ENCODE data around the gene IQCK. TPM values are rescaled to one million over a fixed set of nuclear protein-coding genes. Genes with fewer than 3 reads are reported as not detected.

IQCK gene
- polyA plus RNA-seq, 2 of the 4 experiments (the other 2 are of a cell fraction), result 10.3 to 15.6 TPM

GRCh38 chr16:19864566-19864965 lies 146.5 kb downstream of the IQCK start:
- WGBS (ENCODE audit: missing lambda C conversion rate), result 94% methylated on average over 5 of the region's 5 CpGs
- no peak for FAIRE-seq
- DNase-seq (ENCODE audit: low read depth in 1 of 2, low spot score in 1 of 2), result no peak
- ATAC-seq, result no peak
- TF ChIP-seq TP53 (CRISPR knock-in tag; IDR thresholded peaks at IDR 0.05), result no peak
- H3K27ac ChIP-seq, result no peak overlapping the region
- CTCF ChIA-PET, result interaction anchor here (0.9 to 2.1 kb wide), 2 partner anchors 168 to 264 kb away, joined by 4 to 7 read pairs; no protein-coding TSS in a partner anchor
- H3K4me3 ChIP-seq, result no peak overlapping the region
- no peaks in the 10 kb centered on the region for H3K9me3 ChIP-seq
- POLR2A ChIA-PET, result no interaction called here
- no peaks in the 10 kb centered on the region for H3K4me1 ChIP-seq
- no peak overlapping the region for H3K4me2 ChIP-seq

DNA sequence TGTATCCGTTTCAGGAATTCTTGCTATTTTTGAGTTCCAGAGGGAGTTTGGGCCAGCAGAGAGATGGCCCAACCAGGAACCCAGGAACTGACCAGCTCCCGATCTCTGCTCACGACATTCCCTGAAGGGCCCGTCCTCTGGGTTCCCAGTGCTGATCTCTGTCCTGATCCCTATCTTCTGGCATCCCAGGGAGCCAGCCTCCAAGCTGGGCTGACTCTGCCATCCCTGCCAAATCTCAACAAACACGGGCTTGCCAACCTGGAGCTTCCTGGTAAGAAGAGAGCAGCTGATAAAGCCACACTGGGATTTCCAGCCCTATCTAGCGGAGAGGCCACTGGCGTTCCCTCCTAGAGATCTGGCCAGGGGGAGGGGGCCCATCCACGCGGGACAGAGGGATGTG lies 150.3 kb downstream of the IQCK start:
- ChIA-PET CTCF (interaction anchor here (1.0 to 1.6 kb wide), 2 partner anchors 16 to 267 kb away, joined by 3 to 5 read pairs; no protein-coding TSS in a partner anchor), POLR2A (no interaction called here)
- WGBS (ENCODE audit: missing lambda C conversion rate), result 95% methylated on average over 7 of the region's 9 CpGs
- no peak for FAIRE-seq
- no peak overlapping the region for H3K27ac ChIP-seq
- H3K4me1 ChIP-seq, result no peaks in the 10 kb centered on the region
- H3K4me2 ChIP-seq, result no peak overlapping the region
- H3K9me3 ChIP-seq, result no peaks in the 10 kb centered on the region
- no peak for ATAC-seq
- TF ChIP-seq EP300 (IDR thresholded peaks at IDR 0.05) (no peak), NR3C1 (IDR thresholded peaks at IDR 0.05) (no peak), SREBF2 (IDR thresholded peaks at IDR 0.05) (no peak)
- TF ChIP-seq, protein P1, sequence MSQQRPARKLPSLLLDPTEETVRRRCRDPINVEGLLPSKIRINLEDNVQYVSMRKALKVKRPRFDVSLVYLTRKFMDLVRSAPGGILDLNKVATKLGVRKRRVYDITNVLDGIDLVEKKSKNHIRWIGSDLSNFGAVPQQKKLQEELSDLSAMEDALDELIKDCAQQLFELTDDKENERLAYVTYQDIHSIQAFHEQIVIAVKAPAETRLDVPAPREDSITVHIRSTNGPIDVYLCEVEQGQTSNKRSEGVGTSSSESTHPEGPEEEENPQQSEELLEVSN (IDR thresholded peaks at IDR 0.05; ENCODE audit: borderline replicate concordance, low read depth), result no peak
- H3K4me3 ChIP-seq, result no peak overlapping the region
- no peak for DNase-seq (ENCODE audit: low read depth in 1 of 2, low spot score in 1 of 2)

DNA sequence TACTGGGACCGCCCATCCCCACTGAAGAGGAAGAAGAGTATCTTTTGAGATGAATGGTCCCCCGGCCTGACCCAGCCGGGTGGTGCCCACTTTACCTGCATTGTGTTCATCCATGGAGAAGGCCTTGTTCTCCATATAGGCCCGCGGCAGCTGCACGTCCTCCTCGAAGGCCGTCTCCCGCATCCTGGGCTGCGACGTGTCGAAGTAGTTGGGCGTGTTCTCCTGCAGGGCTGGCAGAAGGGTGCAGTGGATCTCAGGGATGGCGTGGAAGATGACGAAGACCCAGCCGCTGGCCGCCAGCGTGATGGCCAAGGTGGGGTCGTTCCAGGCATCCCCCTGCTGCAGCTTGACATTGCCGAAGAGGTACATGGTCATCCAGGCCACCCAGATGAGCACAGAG lies 153.7 kb downstream of the IQCK start:
- H3K4me1 ChIP-seq, result no peaks in the 10 kb centered on the region
- WGBS (ENCODE audit: missing lambda C conversion rate), result 91% methylated on average over 19 of the region's 20 CpGs
- H3K4me3 ChIP-seq, result no peak overlapping the region
- no peak for ATAC-seq
- ChIA-PET CTCF (interaction anchor here (1.7 kb wide), 1 partner anchor 13 kb away, joined by 5 read pairs; the partner anchor contains the start of gene GPRC5B), POLR2A (no interaction called here)
- H3K4me2 ChIP-seq, result no peak overlapping the region
- no peak for TF ChIP-seq EP300 (IDR thresholded peaks at IDR 0.05)
- no peak for TF ChIP-seq BCL3 (IDR thresholded peaks at IDR 0.05)
- no peak for TF ChIP-seq KDM1A (IDR thresholded peaks at IDR 0.05; ENCODE audit: low read depth)
- no peak for TF ChIP-seq HEYL (CRISPR knock-in tag; IDR thresholded peaks at IDR 0.05)
- no peak for TF ChIP-seq TFCP2L1 (CRISPR knock-in tag; IDR thresholded peaks at IDR 0.05)
- TF ChIP-seq RCOR1 (IDR thresholded peaks at IDR 0.05; ENCODE audit: low read depth, low read length), result no peak
- TF ChIP-seq EHMT2 (IDR thresholded peaks at IDR 0.05; ENCODE audit: low read depth), result no peak
- no peak for TF ChIP-seq MAZ (IDR thresholded peaks at IDR 0.05; ENCODE audit: borderline replicate concordance, low read depth, low read length)
- TF ChIP-seq HES2 (IDR thresholded peaks at IDR 0.05), result no peak
- no peak for TF ChIP-seq CHD2 (IDR thresholded peaks at IDR 0.05; ENCODE audit: low read length, partially characterized antibody)
- TF ChIP-seq JUN (IDR thresholded peaks at IDR 0.05), result no peak
- no peak for FAIRE-seq
- DNase-seq (ENCODE audit: low read depth in 1 of 2, low spot score in 1 of 2), result no peak
- no peaks in the 10 kb centered on the region for H3K9me3 ChIP-seq
- H3K27ac ChIP-seq, result no peak overlapping the region

GRCh38 chr16:19872179-19872863 lies 154.2 kb downstream of the IQCK start:
- no peak for FAIRE-seq
- 95% methylated on average over 20 of the region's 33 CpGs for WGBS (ENCODE audit: missing lambda C conversion rate)
- H3K4me1 ChIP-seq, result no peaks in the 10 kb centered on the region

More at GRCh38 chr16:19872179-19872863, 154.2 kb downstream of the IQCK start:
- Histone ChIP-seq H3K4me3 (no peak overlapping the region), H3K4me2 (no peak overlapping the region), H3K9me3 (no peaks in the 10 kb centered on the region), H3K27ac (no peak overlapping the region)
- DNase-seq (ENCODE audit: low read depth in 1 of 2, low spot score in 1 of 2), result no peak
- no peak for ATAC-seq
- CTCF ChIA-PET, result interaction anchor here (1.7 kb wide), 1 partner anchor 12 kb away, joined by 5 read pairs; the partner anchor contains the start of gene GPRC5B
- TF ChIP-seq FOSB (CRISPR knock-in tag; IDR thresholded peaks at IDR 0.05) (no peak), CBX2 (IDR thresholded peaks at IDR 0.05; ENCODE audit: borderline replicate concordance, low read depth) (no peak), HDAC2 (IDR thresholded peaks at IDR 0.05) (no peak), HES2 (IDR thresholded peaks at IDR 0.05) (no peak)
- POLR2A ChIA-PET, result no interaction called here

Measured in A549 (cell line).